Activated naive CD8-positive, alpha-beta T cell (primary cell): ENCODE results near the gene TMBIM6.
"Not testable (repeated sequence)": the region's sequence is repeated elsewhere in the genome, so short reads cannot be mapped to it uniquely, and the experiment has no call there.

Experiments
- H3K27ac Mint-ChIP-seq: one replicate; pipeline ENCODE4 v1.8.0; 2021; ENCODE audit warnings: mixed read lengths
- H3K27me3 Mint-ChIP-seq: one replicate; pipeline ENCODE4 v1.8.0; 2021; ENCODE audit warnings: mixed read lengths
- H3K36me3 Mint-ChIP-seq: one replicate; pipeline ENCODE4 v1.8.0; 2021; ENCODE audit warnings: mixed read lengths
- H3K4me1 Mint-ChIP-seq: one replicate; pipeline ENCODE4 v1.8.0; 2021; ENCODE audit warnings: low read depth, mixed read lengths
- H3K4me3 Mint-ChIP-seq: one replicate; pipeline ENCODE4 v1.8.0; 2021; ENCODE audit warnings: mild to moderate bottlenecking, mixed read lengths
- H3K9me3 Mint-ChIP-seq: one replicate; pipeline ENCODE4 v1.8.0; 2021; ENCODE audit warnings: low read depth, mixed read lengths

TMBIM6 gene

DNA sequence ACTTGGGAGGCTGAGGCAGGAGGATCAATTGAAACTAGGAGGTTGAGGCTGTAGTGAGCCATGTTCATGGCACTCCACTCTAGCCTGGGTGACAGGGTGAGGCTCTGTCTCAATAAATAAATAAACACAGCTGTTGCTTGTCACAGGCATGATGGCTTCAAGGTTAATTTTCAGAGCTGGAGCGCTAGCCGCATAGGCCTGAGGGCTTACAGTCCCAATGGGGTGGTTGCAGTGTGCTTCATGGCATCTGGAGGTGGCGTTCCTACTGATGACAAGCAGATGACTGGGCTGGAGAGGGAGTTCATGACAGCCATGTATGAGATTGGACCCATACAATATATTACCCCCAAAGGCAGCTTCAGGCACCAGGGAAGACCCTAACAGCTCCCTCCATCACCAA lies 32.5 kb upstream of the TMBIM6 start:
- Mint-ChIP-seq H3K36me3 (no peaks in the 10 kb centered on the region), H3K27ac (no peak overlapping the region)

GRCh38 chr12:49713952-49714351 lies 27.4 kb upstream of the TMBIM6 start:
- H3K27ac Mint-ChIP-seq = not testable (repeated sequence)

More for the DNA sequence above, 32.5 kb upstream of the TMBIM6 start:
- Mint-ChIP-seq H3K4me1 (peaks cover 27% of the 10 kb centered on the region), H3K4me3 (no peak overlapping the region), H3K27me3 (peaks cover 5% of the 10 kb centered on the region), H3K9me3 (no peaks in the 10 kb centered on the region)

DNA sequence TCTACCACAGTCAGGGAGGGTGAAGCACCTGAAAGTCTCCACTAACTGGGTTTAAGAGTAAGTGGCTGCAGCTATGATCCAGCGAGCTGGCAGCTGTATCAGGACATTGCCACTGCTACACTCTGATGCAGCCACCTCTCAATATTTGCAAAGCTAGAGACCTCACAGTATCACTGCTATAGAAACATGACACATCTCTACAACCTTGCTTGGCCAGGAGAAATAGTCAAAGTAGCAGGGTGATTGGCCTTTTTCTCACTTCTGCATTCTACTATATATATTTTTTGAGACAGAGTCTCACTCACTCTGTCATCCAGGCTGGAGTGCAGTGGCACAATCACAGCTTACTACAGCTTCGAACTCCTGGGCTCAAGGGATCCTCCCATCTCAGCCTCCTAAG lies 24.8 kb upstream of the TMBIM6 start:
- Mint-ChIP-seq H3K4me3 (no peak overlapping the region), H3K27me3 (peaks cover 5% of the 10 kb centered on the region), H3K27ac (no peak overlapping the region), H3K4me1 (no peaks in the 10 kb centered on the region), H3K9me3 (no peaks in the 10 kb centered on the region), H3K36me3 (no peaks in the 10 kb centered on the region)

More at GRCh38 chr12:49713952-49714351, 27.4 kb upstream of the TMBIM6 start:
- not testable (repeated sequence) for H3K4me1 Mint-ChIP-seq, H3K4me3 Mint-ChIP-seq, H3K9me3 Mint-ChIP-seq, H3K27me3 Mint-ChIP-seq, H3K36me3 Mint-ChIP-seq

DNA sequence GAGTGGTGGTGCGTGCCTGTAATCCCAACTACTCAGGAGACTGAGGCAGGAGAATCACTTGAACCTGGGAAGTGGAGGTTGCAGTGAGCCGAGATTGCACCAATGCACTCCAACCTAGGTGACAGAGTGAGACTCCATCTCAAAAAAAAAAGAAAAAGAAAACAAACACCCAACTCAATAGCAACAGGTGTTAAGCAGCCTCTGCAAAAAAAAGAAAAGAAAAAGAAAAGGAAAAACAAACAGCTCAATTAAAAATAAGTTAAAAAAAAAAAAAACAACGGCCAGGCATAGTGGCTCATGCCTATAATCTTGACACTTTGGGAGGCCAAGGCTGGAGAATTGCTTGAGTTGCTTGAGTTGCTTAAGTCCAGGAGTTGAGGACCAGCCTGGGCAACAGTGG lies 23.6 kb upstream of the TMBIM6 start:
- not testable (repeated sequence) for H3K4me1 Mint-ChIP-seq, H3K27me3 Mint-ChIP-seq, H3K4me3 Mint-ChIP-seq, H3K9me3 Mint-ChIP-seq, H3K27ac Mint-ChIP-seq, H3K36me3 Mint-ChIP-seq

GRCh38 chr12:49720214-49720613 lies 21.1 kb upstream of the TMBIM6 start:
- Mint-ChIP-seq H3K27me3 (peaks cover 6% of the 10 kb centered on the region), H3K27ac (no peak overlapping the region), H3K36me3 (no peaks in the 10 kb centered on the region), H3K4me1 (no peaks in the 10 kb centered on the region), H3K4me3 (no peak overlapping the region), H3K9me3 (no peaks in the 10 kb centered on the region)

GRCh38 chr12:49721355-49721754 lies 20.0 kb upstream of the TMBIM6 start:
- not testable (repeated sequence) for H3K9me3 Mint-ChIP-seq, H3K4me3 Mint-ChIP-seq, H3K36me3 Mint-ChIP-seq, H3K27ac Mint-ChIP-seq, H3K4me1 Mint-ChIP-seq, H3K27me3 Mint-ChIP-seq

GRCh38 chr12:49728446-49728845 lies 12.9 kb upstream of the TMBIM6 start:
- Mint-ChIP-seq H3K9me3 (no peaks in the 10 kb centered on the region), H3K4me3 (no peak overlapping the region), H3K4me1 (no peaks in the 10 kb centered on the region), H3K36me3 (no peaks in the 10 kb centered on the region), H3K27ac (no peak overlapping the region), H3K27me3 (peaks cover 10% of the 10 kb centered on the region)

DNA sequence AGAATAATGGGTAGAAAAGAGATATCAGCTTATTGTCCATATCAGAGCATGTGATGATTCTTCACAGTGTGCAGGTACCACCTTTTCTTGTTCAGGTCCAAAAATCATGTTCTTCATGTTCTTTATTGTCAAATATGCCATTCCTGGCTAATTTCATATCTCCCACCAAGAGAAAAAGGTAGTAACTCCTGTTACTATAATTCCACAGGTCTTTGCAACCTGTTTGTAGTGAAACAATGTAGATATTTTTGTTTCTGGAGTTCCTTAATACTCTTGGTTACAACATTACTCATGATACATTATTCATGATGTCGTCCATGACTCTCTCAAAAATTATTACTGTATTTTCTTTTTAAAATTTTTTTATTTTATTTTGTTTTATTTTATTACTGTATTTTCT lies 11.3 kb upstream of the TMBIM6 start:
- Mint-ChIP-seq H3K36me3 (peaks cover 3% of the 10 kb centered on the region), H3K9me3 (peaks cover 3% of the 10 kb centered on the region), H3K27ac (no peak overlapping the region)

DNA sequence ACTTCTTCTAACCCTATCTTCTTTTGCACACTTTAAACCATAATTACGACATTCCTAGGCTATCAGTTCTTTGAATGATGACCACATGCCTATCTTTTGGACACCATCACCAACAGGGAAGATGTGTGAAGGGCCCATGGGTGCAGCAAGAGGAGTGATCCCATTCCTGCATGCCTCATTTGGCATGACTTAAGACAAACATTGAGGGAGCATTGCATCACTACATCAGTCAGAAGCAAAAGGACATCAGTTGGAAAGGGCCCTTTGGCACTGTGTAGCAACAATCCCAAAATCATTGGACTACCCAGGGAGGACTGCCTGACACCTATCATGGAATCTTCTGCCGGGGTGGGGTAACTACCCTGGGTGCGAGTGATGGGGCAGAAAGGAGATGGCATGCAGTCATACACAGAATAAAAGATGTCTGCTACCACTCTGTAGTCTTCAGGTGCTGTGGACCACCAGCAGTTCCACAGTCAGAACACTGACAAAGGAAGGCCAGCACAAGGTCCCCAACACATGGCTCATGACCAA lies 10.7 kb upstream of the TMBIM6 start:
- no peaks in the 10 kb centered on the region for H3K4me1 Mint-ChIP-seq
- H3K36me3 Mint-ChIP-seq = peaks cover 3% of the 10 kb centered on the region
- peaks cover under 1% of the 10 kb centered on the region for H3K27me3 Mint-ChIP-seq
- peaks cover 8% of the 10 kb centered on the region for H3K9me3 Mint-ChIP-seq
- H3K27ac Mint-ChIP-seq = no peak overlapping the region
- no peak overlapping the region for H3K4me3 Mint-ChIP-seq

More for the DNA sequence above, 11.3 kb upstream of the TMBIM6 start:
- Mint-ChIP-seq H3K27me3 (peaks cover 3% of the 10 kb centered on the region), H3K4me3 (no peak overlapping the region), H3K4me1 (no peaks in the 10 kb centered on the region)

- Mint-ChIP-seq H3K4me3 (no peak overlapping the region), H3K4me1 (no peaks in the 10 kb centered on the region), H3K36me3 (peaks cover 3% of the 10 kb centered on the region), H3K9me3 (peaks cover 8% of the 10 kb centered on the region), H3K27me3 (no peaks in the 10 kb centered on the region), H3K27ac (no peak overlapping the region)
These were observed 7.9 kb upstream of the TMBIM6 start for GRCh38 chr12:49733219-49734017.

DNA sequence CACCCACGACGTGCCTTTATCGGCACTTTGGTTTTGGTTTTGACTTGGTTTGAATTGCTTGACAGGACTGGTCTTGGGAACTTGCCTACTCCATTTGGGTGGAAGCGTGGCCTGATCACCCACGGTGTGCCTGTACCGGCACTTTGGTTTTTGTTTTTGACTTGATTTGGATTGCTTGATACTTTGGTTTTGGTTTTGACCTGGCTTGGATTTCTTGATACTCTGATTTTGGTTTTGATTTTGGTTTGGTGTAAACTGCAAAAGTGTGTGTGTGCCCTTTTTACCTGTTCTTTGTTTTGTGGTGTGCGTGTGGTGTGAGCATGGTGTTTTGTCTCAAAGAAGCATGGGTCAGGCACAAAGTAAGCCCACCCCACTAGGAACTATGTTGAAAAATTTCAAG lies 6.5 kb upstream of the TMBIM6 start:
- not testable (repeated sequence) for H3K4me1 Mint-ChIP-seq, H3K4me3 Mint-ChIP-seq, H3K9me3 Mint-ChIP-seq, H3K27ac Mint-ChIP-seq, H3K36me3 Mint-ChIP-seq, H3K27me3 Mint-ChIP-seq

- not testable (repeated sequence) for H3K9me3 Mint-ChIP-seq, H3K36me3 Mint-ChIP-seq, H3K27me3 Mint-ChIP-seq, H3K27ac Mint-ChIP-seq, H3K4me3 Mint-ChIP-seq
- peaks cover 18% of the 10 kb centered on the region for H3K4me1 Mint-ChIP-seq
These were observed 2.6 kb upstream of the TMBIM6 start for GRCh38 chr12:49738721-49739120.

- peaks cover 32% of the 10 kb centered on the region for H3K4me1 Mint-ChIP-seq
- not testable (repeated sequence) for H3K36me3 Mint-ChIP-seq, H3K27me3 Mint-ChIP-seq, H3K27ac Mint-ChIP-seq, H3K4me3 Mint-ChIP-seq, H3K9me3 Mint-ChIP-seq
These were observed 1.1 kb upstream of the TMBIM6 start for GRCh38 chr12:49740277-49740676.

GRCh38 chr12:49741882-49742620 lies 694 bp downstream of the TMBIM6 start:
- Mint-ChIP-seq H3K4me1 (peaks cover 45% of the 10 kb centered on the region), H3K4me3 (peak overlapping the region; percentile 93), H3K36me3 (peaks cover 5% of the 10 kb centered on the region), H3K27me3 (no peaks in the 10 kb centered on the region), H3K9me3 (no peaks in the 10 kb centered on the region), H3K27ac (peak overlapping the region; percentile 100)

GRCh38 chr12:49744363-49744885 lies 3.1 kb downstream of the TMBIM6 start:
- peak overlapping the region; percentile 81 for H3K27ac Mint-ChIP-seq
- H3K4me1 Mint-ChIP-seq = peaks cover 66% of the 10 kb centered on the region
- no peaks in the 10 kb centered on the region for H3K27me3 Mint-ChIP-seq
- peaks cover 6% of the 10 kb centered on the region for H3K36me3 Mint-ChIP-seq
- peak overlapping the region; percentile 70 for H3K4me3 Mint-ChIP-seq
- no peaks in the 10 kb centered on the region for H3K9me3 Mint-ChIP-seq
